Prostate gland (tissue), 2 donors: ENCODE data around the gene KAZALD1. TPM values are rescaled to one million over a fixed set of nuclear protein-coding genes. Genes with fewer than 3 reads are reported as not detected.

Experiments
- DNase-seq: peaks from one replicate; pipeline ENCODE4 v3.0.0-alpha.2; 2019; ENCODE audit warnings: low spot score
- H3K27ac ChIP-seq, 2 donors: fragments of 200-600 bp; sonication (generic); 2 replicates each; pipeline ENCODE4 v1.5.1; 2017 to 2019
- H3K27me3 ChIP-seq: fragments of 200-600 bp; sonication (generic); replicated peaks from 2 replicates; pipeline ENCODE4 v1.5.1; 2019; ENCODE audit not compliant: insufficient read depth
- H3K36me3 ChIP-seq, 2 donors: fragments of 200-600 bp; sonication (generic); 1 replicate in 1 of 2; 2 replicates in 1 of 2; pipeline versions ENCODE4 v1.5.1 to v1.8.1; 2017 to 2019
- H3K4me1 ChIP-seq: fragments of 200-600 bp; sonication (generic); replicated peaks from 2 replicates; pipeline ENCODE4 v1.5.1; 2019
- H3K4me3 ChIP-seq, 2 donors: fragments of 200-600 bp; sonication (generic); 2 replicates each; pipeline ENCODE4 v1.5.1; 2017 to 2019
- H3K9me3 ChIP-seq: fragments of 200-600 bp; sonication (generic); 2 replicates; pipeline ENCODE4 v1.5.1; 2017
- POLR2A ChIP-seq: fragments of 450-650 bp; IDR thresholded peaks from one replicate; pipeline ENCODE4 v1.6.1; 2016; ENCODE audit warnings: antibody characterized with exemption, mild to moderate bottlenecking
- POLR2AphosphoS5 ChIP-seq: sonication (generic); formaldehyde crosslinking; IDR thresholded peaks from one replicate; pipeline ENCODE4 v1.6.1; 2017; ENCODE audit warnings: antibody characterized with exemption
- WGBS: methylation state at CpG from one replicate; pipeline ENCODE4 v1.1.5; 2018; 5-methylcytosine and 5-hydroxymethylcytosine counted together
- intact Hi-C: fragments of 100-400 bp; cut with DNase I; formaldehyde crosslinking; loops from one replicate; pipeline ENCODE4 v1.14.2; 2022
- total RNA-seq, 2 donors: library from RNA; depleted of rRNA; stranded (reverse); fragments of >200 nt; gene quantifications; one replicate each; pipeline ENCODE4 v1.1.0, GENCODE V29; 2016
- TF ChIP-seq, protein P1 (sequence below), 4 experiments: fragments of 200-600 bp in 2 of 4; fragments of 450-650 bp in 2 of 4; sonication (generic) in 2 of 4; IDR thresholded peaks; 1 replicate in 3 of 4; 2 replicates in 1 of 4; pipeline ENCODE4 v1.5.1; 2016 to 2019; ENCODE audit warnings: antibody characterized with exemption in 4 of 4, mild to moderate bottlenecking in 2 of 4, moderate library complexity in 2 of 4

The KAZALD1 gene
- total RNA-seq, 2 donors from 2014 or later, result 9.8 to 24.4 TPM

DNA sequence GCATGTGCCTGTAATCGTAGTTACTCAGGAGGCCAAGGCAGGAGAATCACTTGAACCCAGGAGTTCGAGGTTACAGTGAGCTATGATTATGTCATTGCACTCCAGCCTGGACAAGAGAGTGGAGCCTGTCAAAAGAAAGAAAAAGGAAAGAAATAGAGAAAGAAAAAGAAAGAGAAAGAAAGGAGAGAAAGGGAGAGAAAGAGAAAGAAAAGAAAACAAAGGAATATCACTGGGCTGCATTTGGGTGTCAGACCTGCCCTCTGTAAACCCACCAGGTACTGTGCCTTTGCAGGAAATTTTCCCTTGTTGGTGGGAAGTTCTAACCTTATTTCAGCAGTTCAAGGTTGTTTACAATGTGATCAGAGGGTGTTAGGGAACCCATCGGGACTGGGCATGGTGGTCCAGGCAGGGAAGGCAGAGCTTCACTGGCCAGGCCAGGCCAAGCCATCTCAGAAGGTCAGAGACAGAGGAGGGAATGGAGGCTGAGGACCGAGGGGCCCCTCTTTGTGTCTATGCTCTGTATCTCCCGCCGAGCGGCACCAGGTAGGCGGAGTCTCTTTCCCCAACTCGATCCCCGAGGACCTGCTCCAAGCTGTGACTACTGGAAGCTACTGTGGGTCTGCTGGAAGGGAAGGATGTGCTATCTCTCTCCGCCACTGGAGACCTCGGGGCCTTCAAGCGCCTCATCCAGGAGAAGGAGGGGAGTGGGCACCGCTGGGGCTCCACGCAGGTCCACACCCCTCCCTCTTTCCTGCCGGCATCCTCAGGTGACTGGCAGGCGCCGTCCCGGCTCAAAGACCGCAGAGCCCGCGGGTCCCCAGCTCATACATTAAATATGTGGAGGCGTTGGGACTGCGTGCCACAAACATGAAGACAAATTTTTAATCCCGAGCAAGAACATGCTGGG, 15.2 kb upstream of the KAZALD1 start:
- no peak overlapping the region for H3K4me3 ChIP-seq
- no peak for DNase-seq
- no peaks in the 10 kb centered on the region for H3K27me3 ChIP-seq
- TF ChIP-seq POLR2A (no peak), POLR2AphosphoS5 (no peak)
- TF ChIP-seq, protein P1, sequence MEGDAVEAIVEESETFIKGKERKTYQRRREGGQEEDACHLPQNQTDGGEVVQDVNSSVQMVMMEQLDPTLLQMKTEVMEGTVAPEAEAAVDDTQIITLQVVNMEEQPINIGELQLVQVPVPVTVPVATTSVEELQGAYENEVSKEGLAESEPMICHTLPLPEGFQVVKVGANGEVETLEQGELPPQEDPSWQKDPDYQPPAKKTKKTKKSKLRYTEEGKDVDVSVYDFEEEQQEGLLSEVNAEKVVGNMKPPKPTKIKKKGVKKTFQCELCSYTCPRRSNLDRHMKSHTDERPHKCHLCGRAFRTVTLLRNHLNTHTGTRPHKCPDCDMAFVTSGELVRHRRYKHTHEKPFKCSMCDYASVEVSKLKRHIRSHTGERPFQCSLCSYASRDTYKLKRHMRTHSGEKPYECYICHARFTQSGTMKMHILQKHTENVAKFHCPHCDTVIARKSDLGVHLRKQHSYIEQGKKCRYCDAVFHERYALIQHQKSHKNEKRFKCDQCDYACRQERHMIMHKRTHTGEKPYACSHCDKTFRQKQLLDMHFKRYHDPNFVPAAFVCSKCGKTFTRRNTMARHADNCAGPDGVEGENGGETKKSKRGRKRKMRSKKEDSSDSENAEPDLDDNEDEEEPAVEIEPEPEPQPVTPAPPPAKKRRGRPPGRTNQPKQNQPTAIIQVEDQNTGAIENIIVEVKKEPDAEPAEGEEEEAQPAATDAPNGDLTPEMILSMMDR (IDR thresholded peaks at IDR 0.05), result no peak
- intact Hi-C loops, result no loop called here
- H3K36me3 ChIP-seq, result no peaks in the 10 kb centered on the region
- H3K9me3 ChIP-seq, result no peaks in the 10 kb centered on the region
- WGBS, result 43% methylated on average over 25 of the region's 25 CpGs
- H3K4me1 ChIP-seq, result peaks cover 4% of the 10 kb centered on the region
- H3K27ac ChIP-seq, result no peak overlapping the region

DNA sequence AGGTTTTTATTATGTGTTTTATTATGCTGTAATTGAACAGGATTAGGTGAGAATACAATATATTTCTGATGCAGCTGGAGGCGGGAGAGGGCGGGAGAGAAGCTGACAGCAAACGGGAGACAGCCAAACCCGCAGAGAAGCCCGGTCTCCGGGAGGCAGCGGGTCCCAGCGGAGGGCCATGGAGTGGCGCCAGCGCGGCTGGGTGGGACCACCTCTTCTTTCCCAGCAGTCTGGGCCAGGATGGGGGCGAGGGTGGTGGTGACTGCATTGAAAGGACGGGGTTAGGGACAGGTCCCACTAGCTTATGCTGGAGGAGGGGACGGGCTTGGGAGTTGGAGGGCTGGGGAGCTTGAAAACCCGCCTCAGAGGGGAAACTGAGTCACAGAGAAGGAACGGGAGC, 14.5 kb upstream of the KAZALD1 start:
- H3K9me3 ChIP-seq, result no peaks in the 10 kb centered on the region
- WGBS, result 38% methylated on average over 16 of the region's 16 CpGs
- H3K36me3 ChIP-seq, result no peaks in the 10 kb centered on the region
- TF ChIP-seq POLR2A, result no peak
- TF ChIP-seq, protein P1 (IDR thresholded peaks at IDR 0.05), result no peak
- no peak for TF ChIP-seq POLR2AphosphoS5
- no peak for DNase-seq
- no peak overlapping the region for H3K27ac ChIP-seq
- H3K4me1 ChIP-seq, result peaks cover 4% of the 10 kb centered on the region
- no peak overlapping the region for H3K4me3 ChIP-seq
- intact Hi-C loops, result no loop called here
- H3K27me3 ChIP-seq, result no peaks in the 10 kb centered on the region

DNA sequence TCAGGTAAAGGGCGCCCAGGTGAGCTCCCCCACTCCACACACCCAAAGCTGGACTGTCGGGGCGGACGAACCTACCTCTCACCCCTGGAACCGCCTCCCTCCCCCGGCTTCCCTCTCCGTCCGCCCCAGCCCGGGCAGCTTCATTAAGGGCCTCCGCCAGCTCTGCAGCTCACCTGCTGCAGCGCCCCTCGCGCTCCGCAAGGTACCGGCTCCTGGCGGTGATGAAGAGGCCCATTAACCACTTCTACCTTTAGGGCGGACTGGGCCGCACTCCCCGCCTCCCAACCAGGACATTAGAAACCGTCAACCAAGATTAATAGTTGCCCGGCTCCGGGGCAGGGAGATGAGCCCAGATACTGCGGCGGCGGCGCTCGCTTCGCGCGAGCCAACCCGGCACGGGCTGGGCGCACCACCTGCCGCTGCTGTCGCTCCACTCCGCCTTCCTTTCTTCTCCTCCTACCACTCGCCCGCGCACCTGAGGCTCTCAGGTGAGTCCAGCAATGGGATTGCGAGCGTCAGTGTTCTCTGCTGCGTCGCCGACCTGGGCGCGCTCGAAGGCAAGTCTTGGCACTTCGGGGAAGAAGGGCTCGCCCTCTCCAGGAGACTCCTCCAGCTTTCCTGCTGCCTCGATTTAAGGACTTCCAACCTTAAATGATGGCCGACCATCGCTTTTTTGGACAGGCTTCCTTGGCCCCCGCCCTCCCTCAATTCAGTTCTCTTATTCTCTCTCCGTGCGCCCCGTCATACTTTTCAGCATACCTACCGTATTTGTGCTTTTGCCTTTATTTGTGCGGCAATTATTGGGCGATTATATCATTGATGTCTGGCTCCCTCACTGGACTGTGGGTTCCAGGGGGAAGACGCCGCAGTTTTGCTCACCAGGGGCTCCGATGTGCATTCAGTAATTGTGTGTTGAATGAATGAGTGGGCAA, 13.6 kb upstream of the KAZALD1 start:
- DNase-seq, result no peak
- H3K4me1 ChIP-seq, result peaks cover 3% of the 10 kb centered on the region
- no peaks in the 10 kb centered on the region for H3K27me3 ChIP-seq
- intact Hi-C loops, result no loop called here
- no peaks in the 10 kb centered on the region for H3K36me3 ChIP-seq
- H3K27ac ChIP-seq, result no peak overlapping the region
- TF ChIP-seq, protein P1 (IDR thresholded peaks at IDR 0.05), result peak in 1 of 4 experiments; percentile 10
- no peak for TF ChIP-seq POLR2A
- H3K4me3 ChIP-seq, result no peak overlapping the region
- WGBS, result 14% methylated on average over 62 of the region's 62 CpGs
- no peaks in the 10 kb centered on the region for H3K9me3 ChIP-seq

DNA sequence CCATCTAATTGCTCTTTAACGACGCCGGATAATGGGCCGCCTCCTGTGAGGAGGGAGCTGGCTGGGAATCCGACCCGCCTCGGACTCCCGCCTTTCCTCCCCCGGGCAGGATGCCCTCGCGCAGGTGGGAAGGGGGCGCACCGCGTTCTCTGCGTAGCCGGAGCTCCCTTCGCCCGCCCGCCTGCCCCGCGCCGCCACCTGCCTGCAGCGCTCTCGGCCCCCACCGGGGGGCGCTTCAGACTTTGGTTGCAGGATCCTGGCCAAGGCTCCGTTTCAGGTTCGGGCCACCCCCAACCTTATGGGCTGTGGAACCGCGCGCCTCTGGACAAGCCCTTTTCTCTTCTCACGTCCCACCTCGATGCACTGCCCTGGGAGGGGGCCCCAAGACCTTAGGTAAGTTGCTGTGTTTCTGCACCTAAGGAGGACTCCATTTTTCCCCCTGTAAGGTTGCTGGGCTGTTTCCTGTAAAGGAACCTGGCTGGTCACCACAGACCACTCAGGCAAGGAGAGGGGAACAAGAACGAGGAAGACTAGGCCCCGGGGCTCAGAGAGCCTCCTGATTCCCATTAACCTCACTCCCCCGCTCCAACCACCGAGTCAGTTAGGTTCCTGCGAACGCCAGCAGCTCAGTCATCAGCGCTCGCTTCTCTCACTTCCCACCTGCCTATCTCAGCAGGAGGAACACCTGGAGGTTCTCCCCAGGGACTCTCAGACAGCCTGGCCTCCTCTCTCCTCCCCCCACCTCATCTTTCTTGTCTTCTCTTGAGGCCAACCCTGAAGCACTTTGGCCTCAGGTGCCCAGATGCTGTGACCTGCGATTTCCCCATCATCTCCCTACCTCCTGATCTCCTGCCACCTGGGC, 11.3 kb upstream of the KAZALD1 start:
- no peaks in the 10 kb centered on the region for H3K36me3 ChIP-seq
- TF ChIP-seq, protein P1 (IDR thresholded peaks at IDR 0.05), result peak; percentile 55 to 77 (median 70)
- no peak for TF ChIP-seq POLR2AphosphoS5
- 13% methylated on average over 42 of the region's 42 CpGs for WGBS
- no peak overlapping the region for H3K27ac ChIP-seq
- DNase-seq, result peak; percentile 51
- no peaks in the 10 kb centered on the region for H3K27me3 ChIP-seq
- H3K4me3 ChIP-seq, result no peak overlapping the region
- no peaks in the 10 kb centered on the region for H3K9me3 ChIP-seq
- intact Hi-C loops, result no loop called here
- H3K4me1 ChIP-seq, result no peaks in the 10 kb centered on the region
